Right kidney (tissue), 1 donor: ENCODE measurements around the gene COBL.

Source experiments
- DNase-seq: peaks from one replicate; pipeline ENCODE4 v3.0.0-alpha.2; 2016

The COBL gene

GRCh38 chr7:51045319-51046102, 271.1 kb downstream of the COBL start:
- no peak for DNase-seq

GRCh38 chr7:51043461-51043860, 273.1 kb downstream of the COBL start:
- no peak for DNase-seq

- no peak for DNase-seq
Observed at GRCh38 chr7:51040787-51041186, 275.8 kb downstream of the COBL start.

GRCh38 chr7:51038573-51038972, 278.0 kb downstream of the COBL start:
- no peak for DNase-seq

GRCh38 chr7:51035716-51036115, 280.9 kb downstream of the COBL start:
- DNase-seq: no peak

GRCh38 chr7:51034521-51035264, 281.9 kb downstream of the COBL start:
- DNase-seq: no peak

GRCh38 chr7:51033727-51034520, 282.7 kb downstream of the COBL start:
- DNase-seq: no peak

- DNase-seq: no peak
Observed at GRCh38 chr7:51031791-51032515, 284.7 kb downstream of the COBL start.

GRCh38 chr7:51031216-51031615, 285.4 kb downstream of the COBL start:
- no peak for DNase-seq

GRCh38 chr7:51029701-51030191, 286.9 kb downstream of the COBL start:
- DNase-seq: no peak

GRCh38 chr7:51029131-51029530, 287.5 kb downstream of the COBL start:
- DNase-seq: no peak

GRCh38 chr7:51027935-51028830, 288.4 kb downstream of the COBL start:
- DNase-seq: no peak

- no peak for DNase-seq
Observed at GRCh38 chr7:51027106-51027934, 289.3 kb downstream of the COBL start.

GRCh38 chr7:51026341-51026740, 290.3 kb downstream of the COBL start:
- no peak for DNase-seq

GRCh38 chr7:51025668-51026067, 290.9 kb downstream of the COBL start:
- no peak for DNase-seq

GRCh38 chr7:51024867-51025266, 291.7 kb downstream of the COBL start:
- DNase-seq: no peak

GRCh38 chr7:51023547-51023946, 293.1 kb downstream of the COBL start:
- no peak for DNase-seq

GRCh38 chr7:51022821-51023220, 293.8 kb downstream of the COBL start:
- DNase-seq: no peak

- no peak for DNase-seq
Observed at GRCh38 chr7:51021906-51022570, 294.6 kb downstream of the COBL start.

GRCh38 chr7:51020944-51021343, 295.7 kb downstream of the COBL start:
- no peak for DNase-seq
